Neuronal stem cell (in vitro differentiated cells): ENCODE data around the gene CROT. TPM values are rescaled to one million over a fixed set of nuclear protein-coding genes. Genes with fewer than 3 reads are reported as not detected.

Experiments
- DNase-seq: peaks from one replicate; pipeline ENCODE4 v3.0.0-alpha.2; 2013; ENCODE audit warnings: low spot score
- H2AFZ ChIP-seq: one replicate; pipeline ENCODE4 v1.6.1; 2013; ENCODE audit warnings: mild to moderate bottlenecking, low read length, inconsistent platforms
- H2AK5ac ChIP-seq: 2 replicates; pipeline ENCODE4 v1.6.1; 2013; ENCODE audit warnings: low read depth, mild to moderate bottlenecking, inconsistent platforms, low read length, moderate library complexity, mixed read lengths
- H2BK120ac ChIP-seq: 2 replicates; pipeline ENCODE4 v1.6.1; 2013; ENCODE audit warnings: low read depth, mild to moderate bottlenecking, inconsistent platforms, low read length, moderate library complexity, mixed read lengths
- H2BK12ac ChIP-seq: one replicate; pipeline ENCODE4 v1.6.1; 2013; ENCODE audit warnings: low read length, inconsistent platforms
- H2BK15ac ChIP-seq: 2 replicates; pipeline ENCODE4 v1.6.1; 2013; ENCODE audit warnings: mild to moderate bottlenecking, low read length, inconsistent platforms, mixed read lengths
- H2BK5ac ChIP-seq: one replicate; pipeline ENCODE4 v1.6.1; 2013; ENCODE audit warnings: inconsistent platforms, mild to moderate bottlenecking, low read length, moderate library complexity
- H3K14ac ChIP-seq: one replicate; pipeline ENCODE4 v1.6.1; 2013; ENCODE audit warnings: low read length, inconsistent platforms
- H3K18ac ChIP-seq: 2 replicates; pipeline ENCODE4 v1.6.1; 2013; ENCODE audit warnings: low read length, inconsistent platforms
- H3K23ac ChIP-seq: 2 replicates; pipeline ENCODE4 v1.6.1; 2013; ENCODE audit warnings: low read depth, mild to moderate bottlenecking, mixed read lengths, low read length, inconsistent platforms; ENCODE audit not compliant: poor library complexity
- H3K27ac ChIP-seq: replicated peaks from 3 replicates; pipeline ENCODE4 v1.5.1; 2013; ENCODE audit warnings: low read length, inconsistent platforms
- H3K27me3 ChIP-seq, 3 experiments: 2 replicates each; pipeline ENCODE4 v1.6.1; 2013; ENCODE audit warnings: low read length in 3 of 3, mild to moderate bottlenecking in 2 of 3, inconsistent platforms in 1 of 3, low read depth in 1 of 3, mixed read lengths in 1 of 3, moderate library complexity in 1 of 3; ENCODE audit not compliant: control insufficient read depth in 3 of 3, insufficient read depth in 3 of 3
- H3K36me3 ChIP-seq, 2 donors: replicated peaks in 1 of 2; 2 replicates each; pipeline ENCODE4 v1.6.1; 2013; ENCODE audit warnings: low read length in 2 of 2; ENCODE audit not compliant: control insufficient read depth in 2 of 2, insufficient read depth in 2 of 2
- H3K4ac ChIP-seq: 2 replicates; pipeline ENCODE4 v1.6.1; 2013; ENCODE audit warnings: inconsistent platforms, mild to moderate bottlenecking, low read length, moderate library complexity
- H3K4me1 ChIP-seq, 2 donors: 1 replicate in 1 of 2; 2 replicates in 1 of 2; pipeline ENCODE4 v1.6.1; 2013; ENCODE audit warnings: low read length in 2 of 2, low read depth in 1 of 2; ENCODE audit not compliant: control insufficient read depth in 2 of 2, insufficient read depth in 1 of 2
- H3K4me2 ChIP-seq: one replicate; pipeline ENCODE4 v1.6.1; 2013; ENCODE audit warnings: mild to moderate bottlenecking, low read length, inconsistent platforms; ENCODE audit not compliant: insufficient read depth, poor library complexity, severe bottlenecking
- H3K4me3 ChIP-seq, 2 donors: 2 replicates each; pipeline ENCODE4 v1.5.1; 2013; ENCODE audit warnings: low read length in 2 of 2, mild to moderate bottlenecking in 2 of 2, inconsistent platforms in 1 of 2, moderate library complexity in 1 of 2
- H3K79me1 ChIP-seq: one replicate; pipeline ENCODE4 v1.6.1; 2013; ENCODE audit warnings: low read depth, mild to moderate bottlenecking, inconsistent platforms, low read length, moderate library complexity
- H3K9ac ChIP-seq: one replicate; pipeline ENCODE4 v1.6.1; 2013; ENCODE audit warnings: mild to moderate bottlenecking, low read depth, low read length, inconsistent platforms; ENCODE audit not compliant: poor library complexity
- H3K9me3 ChIP-seq, 2 donors: replicated peaks in 1 of 2; 2 replicates each; pipeline versions ENCODE3 to v1.6.1; 2013; ENCODE audit warnings: low read length in 2 of 2, mild to moderate bottlenecking in 2 of 2, inconsistent platforms in 1 of 2, low read depth in 1 of 2, mixed read lengths in 1 of 2, moderate library complexity in 1 of 2; ENCODE audit not compliant: control insufficient read depth in 2 of 2, insufficient read depth in 1 of 2
- H4K8ac ChIP-seq: one replicate; pipeline ENCODE4 v1.6.1; 2013; ENCODE audit warnings: low read depth, mild to moderate bottlenecking, inconsistent platforms, low read length, moderate library complexity
- H4K91ac ChIP-seq: one replicate; pipeline ENCODE4 v1.6.1; 2013; ENCODE audit warnings: low read length, low read depth, mild to moderate bottlenecking, inconsistent platforms; ENCODE audit not compliant: poor library complexity
- WGBS, 2 donors: extraction: QIAGEN DNeasy Blood & Tissue Kit; methylation state at CpG; one replicate each; pipeline ENCODE4 v1.1.7; 2013; ENCODE audit warnings: missing lambda C conversion rate in 2 of 2, mixed read lengths in 1 of 2; ENCODE audit not compliant: insufficient read length in 2 of 2, insufficient replicate concordance in 1 of 2; ENCODE audit errors: extremely low coverage in 2 of 2; 5-methylcytosine and 5-hydroxymethylcytosine counted together
- small RNA-seq: library from polyadenylated mRNA; stranded (forward); fragments of <200 nt; extraction: miRNeasy Mini kit (QIAGEN cat#:217004); gene quantifications from one replicate; pipeline ENCODE3, GENCODE V24; 2013; ENCODE audit not compliant: insufficient read depth

The CROT gene

GRCh38 chr7:87447116-87447635 is 101.7 kb downstream of the CROT start:
- Histone ChIP-seq H3K4me2 (no peak overlapping the region), H2BK15ac (no peak overlapping the region), H3K4me3 (no peak overlapping the region), H3K4ac (no peak overlapping the region), H4K91ac (no peak overlapping the region), H3K14ac (no peak overlapping the region), H2BK12ac (no peak overlapping the region), H2AFZ (no peak overlapping the region), H3K4me1 (peaks cover 5 to 7% of the 10 kb centered on the region in 2 donors), H2BK5ac (no peak overlapping the region), H2BK120ac (no peak overlapping the region), H3K27ac (no peak overlapping the region), H3K79me1 (no peaks in the 10 kb centered on the region), H2AK5ac (no peak overlapping the region), H3K9ac (no peak overlapping the region), H3K36me3 (no peaks in the 10 kb centered on the region), H3K9me3 (no peaks in the 10 kb centered on the region), H4K8ac (no peak overlapping the region), H3K23ac (no peak overlapping the region), H3K18ac (no peak overlapping the region), H3K27me3 (no peaks in the 10 kb centered on the region)
- no peak for DNase-seq
- WGBS, 2 donors, result no CpG with 5 or more reads among the region's 4 CpGs

- H3K27me3 ChIP-seq, result no peaks in the 10 kb centered on the region
- peaks cover 5 to 7% of the 10 kb centered on the region in 2 donors for H3K4me1 ChIP-seq
- H3K23ac ChIP-seq, result no peak overlapping the region
- H3K18ac ChIP-seq, result no peak overlapping the region
- H2BK120ac ChIP-seq, result no peak overlapping the region
- WGBS, 2 donors, result no CpG with 5 or more reads among the region's 7 CpGs
- H3K4me3 ChIP-seq, result no peak overlapping the region
- H2BK15ac ChIP-seq, result no peak overlapping the region
- no peak overlapping the region for H3K27ac ChIP-seq
- H3K79me1 ChIP-seq, result no peaks in the 10 kb centered on the region
- H3K4me2 ChIP-seq, result no peak overlapping the region
- no peak overlapping the region for H2BK12ac ChIP-seq
- no peaks in the 10 kb centered on the region for H3K36me3 ChIP-seq
- H4K91ac ChIP-seq, result no peak overlapping the region
- no peak overlapping the region for H4K8ac ChIP-seq
- no peak overlapping the region for H2AK5ac ChIP-seq
- no peak for DNase-seq
- H3K14ac ChIP-seq, result no peak overlapping the region
- no peak overlapping the region for H3K9ac ChIP-seq
- H2AFZ ChIP-seq, result peak overlapping the region; percentile 66
- no peak overlapping the region for H3K4ac ChIP-seq
- no peaks in the 10 kb centered on the region for H3K9me3 ChIP-seq
- no peak overlapping the region for H2BK5ac ChIP-seq
Observed at GRCh38 chr7:87448388-87448787, 102.9 kb downstream of the CROT start.

Small RNA genes lying within 50 kb of the gene (small RNA-seq; reads per million reads assigned to genes)
- gene RF02195 (not detected), gene RF02196 (not detected)
